NCI-H1048 (cell line): ENCODE data around the gene HEPN1.

Experiments
- DNase-seq: peaks from one replicate; lab custom pipeline; 2025; lab: John Stamatoyannopoulos, UW

The HEPN1 gene

GRCh38 chr11:124899383-124900145, 19.5 kb upstream of the HEPN1 start:
- DNase-seq: no peak

- no peak for DNase-seq
Measured at GRCh38 chr11:124900464-124900863, 18.6 kb upstream of the HEPN1 start.

- no peak for DNase-seq
Measured at GRCh38 chr11:124902616-124903015, 16.4 kb upstream of the HEPN1 start.

GRCh38 chr11:124915541-124916369, 3.3 kb upstream of the HEPN1 start:
- no peak for DNase-seq

GRCh38 chr11:124916370-124916710, 2.7 kb upstream of the HEPN1 start:
- DNase-seq: no peak

- no peak for DNase-seq
Measured at GRCh38 chr11:124917115-124917637, 1.9 kb upstream of the HEPN1 start.

- DNase-seq: no peak
Measured at GRCh38 chr11:124919898-124920297, 848 bp downstream of the HEPN1 start.

GRCh38 chr11:124920356-124920755, 1.3 kb downstream of the HEPN1 start:
- DNase-seq: no peak

GRCh38 chr11:124920870-124921609, 2.0 kb downstream of the HEPN1 start:
- no peak for DNase-seq

GRCh38 chr11:124922831-124923230, 3.8 kb downstream of the HEPN1 start:
- DNase-seq: no peak

GRCh38 chr11:124923296-124923695, 4.2 kb downstream of the HEPN1 start:
- no peak for DNase-seq

GRCh38 chr11:124928942-124929665, 10.1 kb downstream of the HEPN1 start:
- DNase-seq: no peak

- DNase-seq: no peak
Measured at GRCh38 chr11:124930799-124931198, 11.7 kb downstream of the HEPN1 start.

GRCh38 chr11:124934862-124935547, 16.0 kb downstream of the HEPN1 start:
- DNase-seq: no peak

- DNase-seq: no peak
Measured at GRCh38 chr11:124935548-124936514, 16.8 kb downstream of the HEPN1 start, which contains the start of gene HEPACAM. TSS of gene HEPACAM (minus strand) at chr11:124936047. CDS start at chr11:124936006, 41 bp downstream.

GRCh38 chr11:124937336-124937935, 18.4 kb downstream of the HEPN1 start:
- no peak for DNase-seq

- no peak for DNase-seq
Measured at GRCh38 chr11:124938206-124938765, 19.2 kb downstream of the HEPN1 start.

GRCh38 chr11:124938970-124939369, 19.9 kb downstream of the HEPN1 start:
- no peak for DNase-seq

GRCh38 chr11:124941703-124942102, 22.7 kb downstream of the HEPN1 start:
- no peak for DNase-seq
